ENCODE measurements around the gene UGT1A4.

DNA sequence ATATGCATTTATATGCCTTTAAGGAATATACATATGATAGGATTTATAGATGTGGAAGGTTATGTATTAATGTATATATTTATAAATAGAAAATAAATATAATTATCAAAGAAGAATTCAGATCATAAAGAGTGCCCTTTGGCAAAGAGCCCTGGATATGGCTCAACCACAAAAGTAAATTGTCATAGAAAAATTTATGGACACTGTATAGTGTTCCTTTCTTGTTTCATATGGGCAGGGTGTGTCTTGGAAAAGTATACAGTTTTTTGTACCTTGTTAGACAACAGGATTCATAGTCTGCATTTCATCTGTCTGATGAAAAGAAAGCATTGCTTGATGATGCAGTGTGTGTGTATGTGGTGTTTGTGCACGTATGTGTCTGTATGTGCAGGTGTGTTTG is 33.9 kb upstream of the UGT1A4 start:
- TF ChIP-seq SREBF2 (IDR thresholded peaks at IDR 0.05; ENCODE audit: low read length) = no peak
- TF ChIP-seq POLR2A (IDR thresholded peaks at IDR 0.05; ENCODE audit: low read depth, low read length) = no peak
- TF ChIP-seq, protein P1, sequence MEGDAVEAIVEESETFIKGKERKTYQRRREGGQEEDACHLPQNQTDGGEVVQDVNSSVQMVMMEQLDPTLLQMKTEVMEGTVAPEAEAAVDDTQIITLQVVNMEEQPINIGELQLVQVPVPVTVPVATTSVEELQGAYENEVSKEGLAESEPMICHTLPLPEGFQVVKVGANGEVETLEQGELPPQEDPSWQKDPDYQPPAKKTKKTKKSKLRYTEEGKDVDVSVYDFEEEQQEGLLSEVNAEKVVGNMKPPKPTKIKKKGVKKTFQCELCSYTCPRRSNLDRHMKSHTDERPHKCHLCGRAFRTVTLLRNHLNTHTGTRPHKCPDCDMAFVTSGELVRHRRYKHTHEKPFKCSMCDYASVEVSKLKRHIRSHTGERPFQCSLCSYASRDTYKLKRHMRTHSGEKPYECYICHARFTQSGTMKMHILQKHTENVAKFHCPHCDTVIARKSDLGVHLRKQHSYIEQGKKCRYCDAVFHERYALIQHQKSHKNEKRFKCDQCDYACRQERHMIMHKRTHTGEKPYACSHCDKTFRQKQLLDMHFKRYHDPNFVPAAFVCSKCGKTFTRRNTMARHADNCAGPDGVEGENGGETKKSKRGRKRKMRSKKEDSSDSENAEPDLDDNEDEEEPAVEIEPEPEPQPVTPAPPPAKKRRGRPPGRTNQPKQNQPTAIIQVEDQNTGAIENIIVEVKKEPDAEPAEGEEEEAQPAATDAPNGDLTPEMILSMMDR (IDR thresholded peaks at IDR 0.05 in 2 of 3, conservative IDR thresholded peaks at IDR 0.05 in 1 of 3; ENCODE audit: control insufficient read depth in 2 of 3, extremely low read depth in 1 of 3, insufficient read depth in 1 of 3, low read depth in 3 of 3, low read length in 3 of 3) = no peak
- no peak for TF ChIP-seq HDGF (IDR thresholded peaks at IDR 0.05)
- TF ChIP-seq, protein P2, sequence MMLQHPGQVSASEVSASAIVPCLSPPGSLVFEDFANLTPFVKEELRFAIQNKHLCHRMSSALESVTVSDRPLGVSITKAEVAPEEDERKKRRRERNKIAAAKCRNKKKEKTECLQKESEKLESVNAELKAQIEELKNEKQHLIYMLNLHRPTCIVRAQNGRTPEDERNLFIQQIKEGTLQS (IDR thresholded peaks at IDR 0.05; ENCODE audit: borderline replicate concordance, extremely low read depth, low read depth, low read length) = no peak
- TF ChIP-seq NFYB (IDR thresholded peaks at IDR 0.05; ENCODE audit: insufficient read depth, low read depth, low read length) = no peak
- TF ChIP-seq GABPA (IDR thresholded peaks at IDR 0.05; ENCODE audit: low read depth) = no peak

All from GM12878 (cell line).